Astrocyte (in vitro differentiated cells and primary cell): ENCODE measurements around the gene ENOX2.

Experiments
- EZH2 ChIP-seq: IDR thresholded peaks from 2 replicates; pipeline ENCODE4 v1.6.1; 2012; ENCODE audit warnings: mild to moderate bottlenecking, low read length, inconsistent platforms; ENCODE audit not compliant: insufficient read depth
- TF ChIP-seq, protein P1 (sequence below): IDR thresholded peaks from 2 replicates; pipeline ENCODE4 v1.5.1; 2011; ENCODE audit warnings: low read depth, mild to moderate bottlenecking, inconsistent platforms, low read length, moderate library complexity; ENCODE audit not compliant: insufficient read depth

DNA sequence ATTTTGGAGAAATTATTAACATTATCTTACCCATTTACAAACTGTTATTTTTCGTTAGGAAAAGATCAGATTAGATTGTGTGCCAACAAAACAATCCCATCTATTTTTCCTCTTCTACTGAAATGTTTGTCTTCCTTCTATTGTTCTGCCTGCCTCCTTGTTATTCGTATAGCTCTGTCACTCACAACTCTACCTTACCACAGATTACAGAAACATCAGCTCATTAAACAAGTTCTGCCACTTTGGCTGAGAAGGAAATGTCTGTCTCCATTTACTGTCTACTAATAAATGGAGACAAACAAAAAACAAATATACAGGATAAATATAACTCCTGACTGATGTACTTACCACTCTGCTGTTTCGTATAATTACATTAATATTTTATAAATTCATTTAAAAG, 211.4 kb downstream of the ENOX2 start:
- TF ChIP-seq, protein P1, sequence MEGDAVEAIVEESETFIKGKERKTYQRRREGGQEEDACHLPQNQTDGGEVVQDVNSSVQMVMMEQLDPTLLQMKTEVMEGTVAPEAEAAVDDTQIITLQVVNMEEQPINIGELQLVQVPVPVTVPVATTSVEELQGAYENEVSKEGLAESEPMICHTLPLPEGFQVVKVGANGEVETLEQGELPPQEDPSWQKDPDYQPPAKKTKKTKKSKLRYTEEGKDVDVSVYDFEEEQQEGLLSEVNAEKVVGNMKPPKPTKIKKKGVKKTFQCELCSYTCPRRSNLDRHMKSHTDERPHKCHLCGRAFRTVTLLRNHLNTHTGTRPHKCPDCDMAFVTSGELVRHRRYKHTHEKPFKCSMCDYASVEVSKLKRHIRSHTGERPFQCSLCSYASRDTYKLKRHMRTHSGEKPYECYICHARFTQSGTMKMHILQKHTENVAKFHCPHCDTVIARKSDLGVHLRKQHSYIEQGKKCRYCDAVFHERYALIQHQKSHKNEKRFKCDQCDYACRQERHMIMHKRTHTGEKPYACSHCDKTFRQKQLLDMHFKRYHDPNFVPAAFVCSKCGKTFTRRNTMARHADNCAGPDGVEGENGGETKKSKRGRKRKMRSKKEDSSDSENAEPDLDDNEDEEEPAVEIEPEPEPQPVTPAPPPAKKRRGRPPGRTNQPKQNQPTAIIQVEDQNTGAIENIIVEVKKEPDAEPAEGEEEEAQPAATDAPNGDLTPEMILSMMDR: no peak
- TF ChIP-seq EZH2: no peak
